ENCODE measurements around the gene USP25.

GRCh38 chr21:15815285-15815684 is 85.5 kb downstream of the USP25 start:
- TF ChIP-seq, protein P1, sequence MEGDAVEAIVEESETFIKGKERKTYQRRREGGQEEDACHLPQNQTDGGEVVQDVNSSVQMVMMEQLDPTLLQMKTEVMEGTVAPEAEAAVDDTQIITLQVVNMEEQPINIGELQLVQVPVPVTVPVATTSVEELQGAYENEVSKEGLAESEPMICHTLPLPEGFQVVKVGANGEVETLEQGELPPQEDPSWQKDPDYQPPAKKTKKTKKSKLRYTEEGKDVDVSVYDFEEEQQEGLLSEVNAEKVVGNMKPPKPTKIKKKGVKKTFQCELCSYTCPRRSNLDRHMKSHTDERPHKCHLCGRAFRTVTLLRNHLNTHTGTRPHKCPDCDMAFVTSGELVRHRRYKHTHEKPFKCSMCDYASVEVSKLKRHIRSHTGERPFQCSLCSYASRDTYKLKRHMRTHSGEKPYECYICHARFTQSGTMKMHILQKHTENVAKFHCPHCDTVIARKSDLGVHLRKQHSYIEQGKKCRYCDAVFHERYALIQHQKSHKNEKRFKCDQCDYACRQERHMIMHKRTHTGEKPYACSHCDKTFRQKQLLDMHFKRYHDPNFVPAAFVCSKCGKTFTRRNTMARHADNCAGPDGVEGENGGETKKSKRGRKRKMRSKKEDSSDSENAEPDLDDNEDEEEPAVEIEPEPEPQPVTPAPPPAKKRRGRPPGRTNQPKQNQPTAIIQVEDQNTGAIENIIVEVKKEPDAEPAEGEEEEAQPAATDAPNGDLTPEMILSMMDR (IDR thresholded peaks at IDR 0.05) = no peak
- TF ChIP-seq EZH2 (IDR thresholded peaks at IDR 0.05; ENCODE audit: borderline replicate concordance, insufficient read depth, low read depth, low read length, poor library complexity, severe bottlenecking) = no peak

Data from B cell (primary cell).